ENCODE data around the gene PMCH.

DNA sequence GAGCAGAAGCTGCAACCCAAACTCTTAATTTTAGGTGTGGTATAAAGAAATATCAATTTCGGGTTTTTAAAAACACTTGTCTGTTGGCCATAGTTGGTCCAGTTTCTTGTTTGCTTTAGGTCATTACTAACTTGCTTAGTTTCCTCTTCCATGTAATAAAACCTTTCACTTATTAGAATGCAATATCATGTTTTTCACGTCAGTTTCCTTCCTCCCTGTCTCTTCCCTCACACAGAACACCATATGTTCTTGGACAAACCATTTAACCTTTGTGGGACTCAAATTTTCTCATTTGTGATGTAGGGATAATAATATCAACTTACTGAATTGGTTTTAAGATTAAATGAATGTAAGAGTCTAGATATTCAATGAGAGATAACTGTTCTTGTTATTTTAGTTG, 22.9 kb downstream of the PMCH start:
- TF ChIP-seq, protein P1, sequence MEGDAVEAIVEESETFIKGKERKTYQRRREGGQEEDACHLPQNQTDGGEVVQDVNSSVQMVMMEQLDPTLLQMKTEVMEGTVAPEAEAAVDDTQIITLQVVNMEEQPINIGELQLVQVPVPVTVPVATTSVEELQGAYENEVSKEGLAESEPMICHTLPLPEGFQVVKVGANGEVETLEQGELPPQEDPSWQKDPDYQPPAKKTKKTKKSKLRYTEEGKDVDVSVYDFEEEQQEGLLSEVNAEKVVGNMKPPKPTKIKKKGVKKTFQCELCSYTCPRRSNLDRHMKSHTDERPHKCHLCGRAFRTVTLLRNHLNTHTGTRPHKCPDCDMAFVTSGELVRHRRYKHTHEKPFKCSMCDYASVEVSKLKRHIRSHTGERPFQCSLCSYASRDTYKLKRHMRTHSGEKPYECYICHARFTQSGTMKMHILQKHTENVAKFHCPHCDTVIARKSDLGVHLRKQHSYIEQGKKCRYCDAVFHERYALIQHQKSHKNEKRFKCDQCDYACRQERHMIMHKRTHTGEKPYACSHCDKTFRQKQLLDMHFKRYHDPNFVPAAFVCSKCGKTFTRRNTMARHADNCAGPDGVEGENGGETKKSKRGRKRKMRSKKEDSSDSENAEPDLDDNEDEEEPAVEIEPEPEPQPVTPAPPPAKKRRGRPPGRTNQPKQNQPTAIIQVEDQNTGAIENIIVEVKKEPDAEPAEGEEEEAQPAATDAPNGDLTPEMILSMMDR (IDR thresholded peaks at IDR 0.05): no peak
- TF ChIP-seq POLR2AphosphoS5 (IDR thresholded peaks at IDR 0.05): no peak
